AG09309 (cell line): ENCODE data around the gene ANKIB1.

Source experiments
- DNase-seq: peaks from one replicate; pipeline ENCODE4 v3.0.0-alpha.2; 2010; ENCODE audit warnings: low read depth
- H3K4me3 ChIP-seq: 2 replicates; pipeline ENCODE4 v1.5.1; 2011; ENCODE audit warnings: mild to moderate bottlenecking, low read depth, low read length, moderate library complexity; ENCODE audit not compliant: control insufficient read depth
- TF ChIP-seq, protein P1 (sequence below): IDR thresholded peaks from 2 replicates; pipeline ENCODE4 v1.5.1; 2011; ENCODE audit warnings: mild to moderate bottlenecking, low read depth, low read length, inconsistent platforms; ENCODE audit not compliant: insufficient read depth, control insufficient read depth; ENCODE audit errors: missing control alignments

The ANKIB1 gene

DNA sequence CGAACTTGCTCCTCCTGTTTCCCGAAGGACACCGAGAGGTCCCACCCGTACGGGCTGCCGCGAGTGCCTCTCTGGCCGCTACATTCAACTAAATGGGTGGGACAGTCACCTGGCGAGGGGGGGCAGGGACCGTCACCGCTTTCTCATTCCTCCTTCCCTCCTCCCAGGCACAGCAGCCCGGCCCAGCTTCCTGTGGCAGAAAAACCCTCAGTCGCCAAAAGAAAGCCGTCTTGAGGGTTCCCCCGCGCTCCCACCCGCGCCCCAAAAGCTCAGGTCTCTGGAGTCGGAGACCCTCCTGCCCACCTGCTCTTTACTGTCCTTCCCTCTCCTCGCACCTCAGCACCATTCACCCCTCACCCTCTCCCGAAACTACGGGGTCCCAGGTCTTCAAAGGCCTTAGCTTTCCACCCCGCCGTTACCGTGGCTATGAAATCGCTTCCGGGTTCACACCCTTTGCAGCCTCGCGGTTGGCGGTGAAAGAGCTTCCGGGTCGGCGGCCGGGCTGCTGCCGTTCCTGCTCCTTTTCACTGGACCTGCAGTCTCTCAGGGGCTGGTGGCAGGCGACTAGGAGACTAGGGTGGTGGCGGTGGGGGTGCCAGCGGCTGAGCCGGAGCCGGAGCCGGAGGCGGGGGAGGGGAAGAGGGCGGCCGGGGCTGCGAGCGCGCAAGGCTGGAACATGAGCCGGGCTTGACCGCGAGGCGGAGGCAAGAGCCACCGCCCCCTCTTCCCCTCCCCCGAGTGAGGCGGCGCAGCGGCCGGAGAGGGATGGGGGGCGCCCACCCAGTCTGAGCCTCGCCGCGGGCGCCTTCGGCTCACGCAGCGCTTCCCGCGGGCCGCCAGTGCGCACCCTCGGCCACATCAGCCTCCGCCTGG lies at the start of gene ANKIB1, which contains the start of gene KRIT1:
Gene ANKIB1, plus strand, starts transcription at position 488 of the 873 bp plus-strand sequence. CDS start 49,005 bp downstream, outside the sequence.
Gene KRIT1, minus strand, starts transcription at position 428 of the 873 bp plus-strand sequence. CDS start 3,779 bp downstream, outside the sequence.
- peak; percentile 16 for DNase-seq
- TF ChIP-seq, protein P1, sequence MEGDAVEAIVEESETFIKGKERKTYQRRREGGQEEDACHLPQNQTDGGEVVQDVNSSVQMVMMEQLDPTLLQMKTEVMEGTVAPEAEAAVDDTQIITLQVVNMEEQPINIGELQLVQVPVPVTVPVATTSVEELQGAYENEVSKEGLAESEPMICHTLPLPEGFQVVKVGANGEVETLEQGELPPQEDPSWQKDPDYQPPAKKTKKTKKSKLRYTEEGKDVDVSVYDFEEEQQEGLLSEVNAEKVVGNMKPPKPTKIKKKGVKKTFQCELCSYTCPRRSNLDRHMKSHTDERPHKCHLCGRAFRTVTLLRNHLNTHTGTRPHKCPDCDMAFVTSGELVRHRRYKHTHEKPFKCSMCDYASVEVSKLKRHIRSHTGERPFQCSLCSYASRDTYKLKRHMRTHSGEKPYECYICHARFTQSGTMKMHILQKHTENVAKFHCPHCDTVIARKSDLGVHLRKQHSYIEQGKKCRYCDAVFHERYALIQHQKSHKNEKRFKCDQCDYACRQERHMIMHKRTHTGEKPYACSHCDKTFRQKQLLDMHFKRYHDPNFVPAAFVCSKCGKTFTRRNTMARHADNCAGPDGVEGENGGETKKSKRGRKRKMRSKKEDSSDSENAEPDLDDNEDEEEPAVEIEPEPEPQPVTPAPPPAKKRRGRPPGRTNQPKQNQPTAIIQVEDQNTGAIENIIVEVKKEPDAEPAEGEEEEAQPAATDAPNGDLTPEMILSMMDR, result peak; percentile 16
- peak within 1 kb of the TSS; percentile 68 for H3K4me3 ChIP-seq

GRCh38 chr7:92200791-92201190 lies 45.0 kb upstream of the ANKIB1 start:
- TF ChIP-seq, protein P1, result no peak
- no peak for DNase-seq
- no peak overlapping the region for H3K4me3 ChIP-seq

GRCh38 chr7:92205987-92206386 lies 39.8 kb upstream of the ANKIB1 start:
- H3K4me3 ChIP-seq, result no peak overlapping the region
- TF ChIP-seq, protein P1, result no peak
- DNase-seq, result no peak

DNA sequence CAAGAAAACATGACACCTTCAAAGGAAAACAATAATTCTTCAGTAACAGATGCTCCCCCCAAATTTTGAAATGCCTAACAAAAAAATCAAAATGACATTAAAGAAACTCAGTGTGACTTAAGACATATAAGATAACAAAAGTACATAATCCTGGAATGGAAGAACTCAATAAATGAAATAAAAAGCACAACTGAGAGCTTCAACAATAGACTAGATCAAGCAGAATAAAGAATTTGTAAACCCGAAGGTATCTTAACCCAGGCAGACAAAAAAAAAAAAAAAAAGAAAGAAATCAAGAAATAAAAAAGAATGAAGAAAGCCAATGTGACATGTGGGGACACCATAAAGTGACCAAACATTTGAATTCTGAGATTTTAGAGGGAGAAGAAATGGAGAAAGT lies 39.1 kb upstream of the ANKIB1 start:
- DNase-seq, result no peak
- TF ChIP-seq, protein P1, result no peak
- no peak overlapping the region for H3K4me3 ChIP-seq

DNA sequence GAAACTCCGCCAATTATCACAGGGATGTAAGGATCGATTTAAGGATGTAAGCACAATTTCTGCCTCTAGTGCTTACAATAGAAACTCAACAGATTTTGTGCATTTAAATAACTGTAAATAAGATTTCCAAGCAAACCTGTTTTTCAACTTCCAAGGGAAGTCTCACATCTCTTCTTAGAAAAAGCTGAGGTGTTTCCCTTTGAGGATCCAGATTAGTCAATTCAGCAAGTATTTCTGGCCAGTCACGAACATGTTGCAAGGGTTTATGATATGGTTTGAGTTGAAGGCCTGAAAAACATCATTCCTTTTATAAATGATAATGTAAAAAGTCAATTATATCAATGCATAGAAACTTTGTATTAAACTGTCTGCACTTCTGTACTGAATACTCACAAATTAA lies 24.0 kb upstream of the ANKIB1 start:
- no peak for DNase-seq
- TF ChIP-seq, protein P1, result no peak
- H3K4me3 ChIP-seq, result no peak overlapping the region

DNA sequence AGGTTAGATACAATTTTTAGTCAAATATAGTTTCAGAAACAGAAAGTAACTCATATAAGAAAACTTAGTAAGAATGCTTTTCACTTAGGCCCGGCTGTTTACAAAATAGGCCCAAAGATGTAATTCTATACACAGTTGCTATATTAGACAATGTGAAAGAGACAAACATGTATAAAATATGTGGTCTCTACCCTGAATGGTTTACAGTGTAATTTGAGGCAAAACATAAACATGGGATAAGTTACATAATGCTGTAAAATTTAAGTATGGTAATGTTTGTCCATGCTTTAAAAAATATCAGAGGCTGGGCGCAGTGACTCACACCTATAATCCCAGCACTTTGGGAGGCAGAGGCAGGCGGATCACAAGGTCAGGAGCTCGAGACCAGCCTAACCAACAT lies 18.8 kb upstream of the ANKIB1 start:
- TF ChIP-seq, protein P1, result no peak
- no peak for DNase-seq
- no peak overlapping the region for H3K4me3 ChIP-seq

GRCh38 chr7:92228100-92228499 lies 17.7 kb upstream of the ANKIB1 start:
- TF ChIP-seq, protein P1, result no peak
- DNase-seq, result no peak
- no peak overlapping the region for H3K4me3 ChIP-seq
